HCT116 (cell line): Measurements from ENCODE around the gene PPM1F. TPM values are rescaled to one million over a fixed set of nuclear protein-coding genes. Genes with fewer than 3 reads are reported as not detected.
A peak's percentile ranks its signal among the peaks of the same experiment; 100 is the strongest.

ENCODE experiments used
- ATAC-seq: fragments of 200-7000 bp; cut with Tn5 transposase; 2 replicates; pipeline ENCODE4 v1.9.1; 2020; ENCODE audit warnings: mild to moderate bottlenecking, moderate library complexity
- BruUV-seq: library from RNA; stranded (reverse); fragments of 400-500 nt; replicated peaks from 2 replicates; lab custom pipeline; 2021; lab: Mats Ljungman, UMichigan
- CTCF ChIA-PET: fragments of 300-600 bp; sonication (Branson Sonifier 250); formaldehyde crosslinking; loops from one replicate; lab custom pipeline; 2021; ENCODE audit warnings: antibody characterized with exemption; lab: Charles Lee
- POLR2A ChIA-PET: fragments of 300-600, 350-600 bp; sonication (Branson Sonifier 250); formaldehyde crosslinking; loops from one replicate; lab custom pipeline; 2021; ENCODE audit warnings: antibody characterized with exemption; lab: Charles Lee
- RAD21 ChIA-PET, 2 experiments: fragments of 300-600 bp; sonication (Branson Sonifier 250); formaldehyde crosslinking; loops; one replicate each; lab custom pipeline; 2023; ENCODE audit warnings: low total read pairs in 2 of 2; ENCODE audit not compliant: uncharacterized antibody in 2 of 2, unreplicated experiment in 2 of 2, low non-redundant PET in 1 of 2; lab: Charles Lee
- DNase-seq: peaks from one replicate; pipeline ENCODE4 v3.0.0-alpha.2; 2010; ENCODE audit warnings: low read depth, low spot score
- H2AFZ ChIP-seq: fragments of 200-600 bp; shearing (Covaris generic), sonication (generic); 2 replicates; pipeline ENCODE4 v1.6.1; 2017; ENCODE audit warnings: low read depth, mixed run types, mixed read lengths, antibody characterized with exemption, low read length; ENCODE audit not compliant: poor library complexity, severe bottlenecking
- H3K27ac ChIP-seq: 2 replicates; pipeline ENCODE4 v1.5.1; 2012; ENCODE audit warnings: low read depth, low read length
- H3K27me3 ChIP-seq: fragments of 200-600 bp; sonication (generic); 2 replicates; pipeline ENCODE4 v1.6.1; 2016; ENCODE audit warnings: mixed run types, low read length, mixed read lengths; ENCODE audit not compliant: insufficient read depth
- H3K36me3 ChIP-seq, 2 experiments: fragments of 200-500 bp in 1 of 2; fragments of 200-600 bp in 1 of 2; sonication (Bioruptor generic) in 1 of 2; sonication (generic) in 1 of 2; 2 replicates each; pipeline versions ENCODE4 v1.5.1 to v1.6.1; 2014 to 2016; ENCODE audit warnings: low read length in 2 of 2, inconsistent platforms in 1 of 2, mixed read lengths in 1 of 2, mixed run types in 1 of 2; ENCODE audit not compliant: insufficient read depth in 2 of 2, control insufficient read depth in 1 of 2
- H3K4me1 ChIP-seq, 2 experiments: fragments of 200-600 bp in 1 of 2; sonication (generic) in 1 of 2; 2 replicates each; pipeline versions ENCODE4 v1.5.1 to v1.6.1; 2012 to 2017; ENCODE audit warnings: low read length in 2 of 2, inconsistent platforms in 1 of 2, mild to moderate bottlenecking in 1 of 2, mixed read lengths in 1 of 2, mixed run types in 1 of 2, moderate library complexity in 1 of 2; ENCODE audit not compliant: insufficient read depth in 2 of 2, control insufficient read depth in 1 of 2
- H3K4me2 ChIP-seq: fragments of 200-600 bp; sonication (generic); 2 replicates; pipeline ENCODE4 v1.6.1; 2017; ENCODE audit warnings: mixed run types, low read length, mixed read lengths
- H3K4me3 ChIP-seq, 2 experiments: fragments of 200-600 bp in 1 of 2; sonication (generic) in 1 of 2; replicated peaks in 1 of 2; 2 replicates each; pipeline ENCODE4 v1.5.1; 2011 to 2016; ENCODE audit warnings: low read length in 2 of 2, control low read depth in 1 of 2, low read depth in 1 of 2, mild to moderate bottlenecking in 1 of 2, mixed read lengths in 1 of 2, mixed run types in 1 of 2
- H3K79me2 ChIP-seq: fragments of 200-600 bp; sonication (generic); 2 replicates; pipeline ENCODE4 v1.6.1; 2017; ENCODE audit warnings: mild to moderate bottlenecking, mixed run types, low read length, moderate library complexity, mixed read lengths; ENCODE audit not compliant: insufficient read depth
- H3K9ac ChIP-seq: fragments of 200-600 bp; sonication (generic); 2 replicates; pipeline ENCODE4 v1.6.1; 2016; ENCODE audit warnings: low read length, mixed read lengths
- H3K9me2 ChIP-seq: fragments of 200-600 bp; sonication (generic), shearing (Covaris generic); 2 replicates; pipeline ENCODE4 v1.6.1; 2017; ENCODE audit warnings: mixed run types, mild to moderate bottlenecking, moderate library complexity; ENCODE audit not compliant: insufficient read depth
- H3K9me3 ChIP-seq, 2 experiments: fragments of 200-500 bp in 1 of 2; fragments of 200-600 bp in 1 of 2; sonication (Bioruptor generic) in 1 of 2; sonication (generic) in 1 of 2; 2 replicates each; pipeline ENCODE4 v1.6.1; 2014 to 2017; ENCODE audit warnings: low read length in 2 of 2, mixed read lengths in 2 of 2, inconsistent platforms in 1 of 2, low read depth in 1 of 2, mild to moderate bottlenecking in 1 of 2, mixed run types in 1 of 2, moderate library complexity in 1 of 2; ENCODE audit not compliant: control insufficient read depth in 1 of 2, insufficient read depth in 1 of 2
- H4K20me1 ChIP-seq: fragments of 200-600 bp; sonication (generic), shearing (Covaris generic); 2 replicates; pipeline ENCODE4 v1.6.1; 2017; ENCODE audit warnings: mixed run types, mild to moderate bottlenecking, moderate library complexity; ENCODE audit not compliant: insufficient read depth
- CEBPB ChIP-seq: IDR thresholded peaks from 2 replicates; pipeline ENCODE4 v1.6.1; 2012; ENCODE audit warnings: low read depth
- EZH2 ChIP-seq: fragments of 200-600 bp; sonication (generic); IDR thresholded peaks from 2 replicates; pipeline ENCODE4 v1.6.1; 2017; ENCODE audit warnings: antibody characterized with exemption, mixed run types
- JUND ChIP-seq: IDR thresholded peaks from 2 replicates; pipeline ENCODE4 v1.6.1; 2012
- POLR2A ChIP-seq: IDR thresholded peaks from 2 replicates; pipeline ENCODE4 v1.7.0; 2011; ENCODE audit warnings: borderline replicate concordance; ENCODE audit not compliant: insufficient read depth, insufficient read length; ENCODE audit errors: extremely low read depth
- POLR2AphosphoS5 ChIP-seq: IDR thresholded peaks from 2 replicates; pipeline ENCODE4 v1.6.1; 2011; ENCODE audit warnings: mild to moderate bottlenecking, low read depth, low read length, moderate library complexity
- SP1 ChIP-seq: IDR thresholded peaks from 2 replicates; pipeline ENCODE4 v1.6.1; 2012; ENCODE audit warnings: low read depth
- TCF7L2 ChIP-seq: IDR thresholded peaks from 2 replicates; pipeline ENCODE4 v1.7.0; 2011; ENCODE audit warnings: borderline replicate concordance, inconsistent platforms; ENCODE audit not compliant: insufficient read depth, insufficient read length; ENCODE audit errors: extremely low read depth
- YY1 ChIP-seq: IDR thresholded peaks from 2 replicates; pipeline ENCODE4 v1.6.1; 2011; ENCODE audit warnings: low read length, low read depth, moderate library complexity, mild to moderate bottlenecking; ENCODE audit not compliant: insufficient replicate concordance; ENCODE audit errors: extremely low read depth
- ZFX ChIP-seq: fragments of 450-650 bp; IDR thresholded peaks from 2 replicates; pipeline ENCODE4 v1.6.1; 2017
- intact Hi-C: fragments of 100-400 bp; cut with micrococcal nuclease; formaldehyde crosslinking; loops from 2 replicates; pipeline ENCODE4 v1.10.0; 2022
- total RNA-seq: library from RNA; stranded (reverse); gene quantifications from one replicate; pipeline ENCODE4 v1.2.1, GENCODE V29; 2021; ENCODE audit not compliant: unreplicated experiment
- TF ChIP-seq, protein P1 (sequence below), 3 experiments: fragments of 200-600 bp in 1 of 3; sonication (generic) in 1 of 3; IDR thresholded peaks in 2 of 3; conservative IDR thresholded peaks in 1 of 3; 2 replicates each; pipeline ENCODE4 v1.5.1; 2012 to 2017; ENCODE audit warnings: low read depth in 2 of 3, low read length in 2 of 3, antibody characterized with exemption in 1 of 3, borderline replicate concordance in 1 of 3, control low read depth in 1 of 3, mild to moderate bottlenecking in 1 of 3, mixed read lengths in 1 of 3, mixed run types in 1 of 3, moderate library complexity in 1 of 3; ENCODE audit not compliant: insufficient read depth in 1 of 3
- TF ChIP-seq, protein P2 (sequence below): IDR thresholded peaks from 2 replicates; pipeline ENCODE4 v1.6.1; 2012
- TF ChIP-seq, protein P3 (sequence below): IDR thresholded peaks from 2 replicates; pipeline ENCODE4 v1.6.1; 2012

The PPM1F gene
- total RNA-seq, 1 experiment from 2014 or later = 27.3 TPM

DNA sequence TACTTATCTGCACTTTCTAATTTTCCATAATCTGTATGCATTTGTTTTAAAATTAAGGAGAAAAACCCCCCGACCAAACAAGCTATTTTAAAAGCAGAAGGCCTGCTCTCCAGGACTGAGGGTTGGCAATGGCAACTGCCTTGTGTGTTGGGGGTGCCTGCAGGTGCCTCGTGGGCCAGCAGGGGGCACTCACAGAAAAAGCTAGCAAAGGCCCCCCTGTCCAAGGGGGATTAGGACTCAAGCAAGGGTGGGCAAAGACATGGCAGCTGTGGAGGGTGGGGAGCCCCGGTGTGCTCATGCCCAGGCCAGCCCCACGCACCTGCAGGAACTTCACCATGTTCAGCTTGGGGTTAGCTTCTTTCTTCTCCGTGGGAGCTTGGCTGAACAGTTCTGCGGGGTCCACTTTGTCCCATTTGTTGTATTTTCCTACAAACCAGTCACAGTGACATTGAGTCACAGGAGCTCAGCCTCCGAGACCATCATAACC lies 19.7 kb upstream of the PPM1F start:
- intact Hi-C loops = no loop called here
- no peaks in the 10 kb centered on the region for H3K9me3 ChIP-seq
- no peak overlapping the region for H2AFZ ChIP-seq
- H3K79me2 ChIP-seq = peaks cover 16% of the 10 kb centered on the region
- ChIA-PET POLR2A (no interaction called here), RAD21 (no interaction called here), CTCF (interaction anchor here (0.6 to 2.1 kb wide), 16 partner anchors 9 to 259 kb away, joined by 3 to 17 read pairs (median 4); partner anchors contain the start of genes MAPK1, PPM1F and TOP3B)
- no peak overlapping the region for H3K4me2 ChIP-seq
- DNase-seq = no peak
- peak; percentile 85 for ATAC-seq
- H3K9ac ChIP-seq = no peak overlapping the region
- H3K4me3 ChIP-seq = no peak overlapping the region
- no TSS peak for BruUV-seq
- H3K9me2 ChIP-seq = no peaks in the 10 kb centered on the region
- TF ChIP-seq, protein P1, sequence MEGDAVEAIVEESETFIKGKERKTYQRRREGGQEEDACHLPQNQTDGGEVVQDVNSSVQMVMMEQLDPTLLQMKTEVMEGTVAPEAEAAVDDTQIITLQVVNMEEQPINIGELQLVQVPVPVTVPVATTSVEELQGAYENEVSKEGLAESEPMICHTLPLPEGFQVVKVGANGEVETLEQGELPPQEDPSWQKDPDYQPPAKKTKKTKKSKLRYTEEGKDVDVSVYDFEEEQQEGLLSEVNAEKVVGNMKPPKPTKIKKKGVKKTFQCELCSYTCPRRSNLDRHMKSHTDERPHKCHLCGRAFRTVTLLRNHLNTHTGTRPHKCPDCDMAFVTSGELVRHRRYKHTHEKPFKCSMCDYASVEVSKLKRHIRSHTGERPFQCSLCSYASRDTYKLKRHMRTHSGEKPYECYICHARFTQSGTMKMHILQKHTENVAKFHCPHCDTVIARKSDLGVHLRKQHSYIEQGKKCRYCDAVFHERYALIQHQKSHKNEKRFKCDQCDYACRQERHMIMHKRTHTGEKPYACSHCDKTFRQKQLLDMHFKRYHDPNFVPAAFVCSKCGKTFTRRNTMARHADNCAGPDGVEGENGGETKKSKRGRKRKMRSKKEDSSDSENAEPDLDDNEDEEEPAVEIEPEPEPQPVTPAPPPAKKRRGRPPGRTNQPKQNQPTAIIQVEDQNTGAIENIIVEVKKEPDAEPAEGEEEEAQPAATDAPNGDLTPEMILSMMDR (IDR thresholded peaks at IDR 0.05 in 2 of 3, conservative IDR thresholded peaks at IDR 0.05 in 1 of 3; ENCODE audit: borderline replicate concordance in 1 of 3, insufficient read depth in 1 of 3, low read depth in 2 of 3, low read length in 2 of 3) = peak in 2 of 3 experiments; percentile 92 to 98; a peak in 4 of 6 replicates
- TF ChIP-seq TCF7L2 = no peak
- TF ChIP-seq, protein P2, sequence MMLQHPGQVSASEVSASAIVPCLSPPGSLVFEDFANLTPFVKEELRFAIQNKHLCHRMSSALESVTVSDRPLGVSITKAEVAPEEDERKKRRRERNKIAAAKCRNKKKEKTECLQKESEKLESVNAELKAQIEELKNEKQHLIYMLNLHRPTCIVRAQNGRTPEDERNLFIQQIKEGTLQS = no peak
- no peak for TF ChIP-seq JUND
- no peaks in the 10 kb centered on the region for H3K4me1 ChIP-seq
- no peaks in the 10 kb centered on the region for H3K27me3 ChIP-seq
- H3K27ac ChIP-seq = no peak overlapping the region
- no peaks in the 10 kb centered on the region for H4K20me1 ChIP-seq
- peaks cover 43 to 49% of the 10 kb centered on the region in 2 experiments for H3K36me3 ChIP-seq

DNA sequence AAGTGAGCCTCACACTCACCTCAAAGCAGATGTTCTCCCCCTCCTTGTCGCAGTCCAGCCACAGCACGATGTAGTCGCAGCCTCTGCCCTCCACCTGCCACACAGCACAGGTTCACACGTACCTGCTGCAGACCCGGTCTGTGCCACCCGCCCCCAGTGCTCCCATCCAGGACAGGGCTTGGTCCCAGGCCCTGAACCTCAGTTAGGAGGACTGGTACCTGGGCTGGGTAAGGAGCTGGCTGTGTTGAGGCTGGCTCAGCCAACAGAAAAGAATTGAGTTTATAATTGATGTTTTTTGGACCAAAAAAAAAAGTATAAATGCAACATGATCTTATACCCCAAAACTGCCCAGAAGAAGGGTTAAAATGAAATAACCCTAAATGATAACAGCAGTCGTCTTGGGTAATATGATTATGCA lies 19.2 kb upstream of the PPM1F start:
- ChIA-PET RAD21 (no interaction called here), POLR2A (no interaction called here), CTCF (interaction anchor here (1.0 to 2.1 kb wide), 13 partner anchors 8 to 258 kb away, joined by 3 to 17 read pairs (median 4); partner anchors contain the start of genes MAPK1, PPM1F and TOP3B)
- no peaks in the 10 kb centered on the region for H3K9me2 ChIP-seq
- no peak for DNase-seq
- no TSS peak for BruUV-seq
- H4K20me1 ChIP-seq = no peaks in the 10 kb centered on the region
- no peak overlapping the region for H3K4me2 ChIP-seq
- H3K4me3 ChIP-seq = no peak overlapping the region
- intact Hi-C loops = no loop called here
- peaks cover 46 to 53% of the 10 kb centered on the region in 2 experiments for H3K36me3 ChIP-seq
- H3K9ac ChIP-seq = no peak overlapping the region
- no peaks in the 10 kb centered on the region for H3K4me1 ChIP-seq
- peaks cover 14% of the 10 kb centered on the region; the same call in 1 of the 2 replicates for H3K79me2 ChIP-seq
- ATAC-seq = no peak
- H3K27ac ChIP-seq = no peak overlapping the region
- H3K9me3 ChIP-seq = no peaks in the 10 kb centered on the region
- TF ChIP-seq, protein P3, sequence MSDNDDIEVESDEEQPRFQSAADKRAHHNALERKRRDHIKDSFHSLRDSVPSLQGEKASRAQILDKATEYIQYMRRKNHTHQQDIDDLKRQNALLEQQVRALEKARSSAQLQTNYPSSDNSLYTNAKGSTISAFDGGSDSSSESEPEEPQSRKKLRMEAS = no peak
- TF ChIP-seq TCF7L2 (no peak), POLR2A (no peak), YY1 (no peak), JUND (no peak), ZFX (no peak), POLR2AphosphoS5 (no peak), CEBPB (no peak), EZH2 (no peak), SP1 (no peak)
- TF ChIP-seq, protein P1 (IDR thresholded peaks at IDR 0.05 in 2 of 3, conservative IDR thresholded peaks at IDR 0.05 in 1 of 3; ENCODE audit: borderline replicate concordance in 1 of 3, insufficient read depth in 1 of 3, low read depth in 2 of 3, low read length in 2 of 3) = no peak
- TF ChIP-seq, protein P2 = no peak
- H2AFZ ChIP-seq = no peak overlapping the region
- no peaks in the 10 kb centered on the region for H3K27me3 ChIP-seq
